OCI-LY3 (cell line): Measurements from ENCODE around the gene KYAT1.

Experiments
- H2AFZ ChIP-seq: fragments of 200-600, 300-600 bp; shearing (Covaris generic); 2 replicates; pipeline ENCODE4 v1.6.0; 2014; ENCODE audit warnings: antibody characterized with exemption, low read depth, low read length
- H3K27ac ChIP-seq: fragments of 200-600, 300-600 bp; sonication (generic); 2 replicates; pipeline ENCODE4 v1.5.1; 2014; ENCODE audit warnings: mild to moderate bottlenecking, low read length, moderate library complexity, mixed read lengths
- H3K27me3 ChIP-seq: fragments of 200-600, 300-600 bp; sonication (generic); 2 replicates; pipeline ENCODE4 v1.6.1; 2014; ENCODE audit warnings: low read depth, low read length, mixed read lengths
- H3K36me3 ChIP-seq: fragments of 200-600, 300-600 bp; sonication (generic); replicated peaks from 2 replicates; pipeline ENCODE3; 2014; ENCODE audit warnings: low read depth, low read length, mixed read lengths
- H3K4me1 ChIP-seq: fragments of 300-600, 200-600 bp; sonication (generic); 2 replicates; pipeline ENCODE4 v1.6.1; 2014; ENCODE audit warnings: low read length, mixed read lengths
- H3K4me2 ChIP-seq: fragments of 200-600, 300-600 bp; sonication (generic); 2 replicates; pipeline ENCODE4 v1.6.1; 2014; ENCODE audit warnings: low read length, mixed read lengths
- H3K4me3 ChIP-seq: fragments of 300-600, 200-600 bp; sonication (generic); 2 replicates; pipeline ENCODE4 v1.5.1; 2014; ENCODE audit warnings: antibody characterized with exemption, mild to moderate bottlenecking, low read length, moderate library complexity
- H3K79me2 ChIP-seq: fragments of 300-600, 200-600 bp; shearing (Covaris generic); 2 replicates; pipeline ENCODE4 v1.6.1; 2014; ENCODE audit warnings: mild to moderate bottlenecking, low read length, mixed read lengths
- H3K9ac ChIP-seq: fragments of 300-600, 200-600 bp; shearing (Covaris generic); 2 replicates; pipeline ENCODE4 v1.6.0; 2014; ENCODE audit warnings: mild to moderate bottlenecking, low read length, moderate library complexity
- H3K9me3 ChIP-seq: fragments of 200-600, 300-600 bp; shearing (Covaris generic); 2 replicates; pipeline ENCODE4 v1.6.1; 2014; ENCODE audit warnings: low read length, mixed read lengths; ENCODE audit not compliant: insufficient read depth
- H4K20me1 ChIP-seq: fragments of 200-600, 300-600 bp; sonication (generic); 2 replicates; pipeline ENCODE4 v1.6.1; 2016; ENCODE audit warnings: low read length, mixed read lengths; ENCODE audit not compliant: insufficient read depth
- EZH2phosphoT487 ChIP-seq: fragments of 200-600 bp; shearing (Covaris generic); IDR thresholded peaks from 2 replicates; pipeline ENCODE4 v1.6.1; 2018; ENCODE audit warnings: antibody characterized with exemption, mixed run types, low read depth
- TF ChIP-seq, protein P1 (sequence below): fragments of 200-600, 300-600 bp; sonication (generic); IDR thresholded peaks from 2 replicates; pipeline ENCODE4 v1.5.1; 2014; ENCODE audit warnings: antibody characterized with exemption, low read length, low read depth

KYAT1 gene

DNA sequence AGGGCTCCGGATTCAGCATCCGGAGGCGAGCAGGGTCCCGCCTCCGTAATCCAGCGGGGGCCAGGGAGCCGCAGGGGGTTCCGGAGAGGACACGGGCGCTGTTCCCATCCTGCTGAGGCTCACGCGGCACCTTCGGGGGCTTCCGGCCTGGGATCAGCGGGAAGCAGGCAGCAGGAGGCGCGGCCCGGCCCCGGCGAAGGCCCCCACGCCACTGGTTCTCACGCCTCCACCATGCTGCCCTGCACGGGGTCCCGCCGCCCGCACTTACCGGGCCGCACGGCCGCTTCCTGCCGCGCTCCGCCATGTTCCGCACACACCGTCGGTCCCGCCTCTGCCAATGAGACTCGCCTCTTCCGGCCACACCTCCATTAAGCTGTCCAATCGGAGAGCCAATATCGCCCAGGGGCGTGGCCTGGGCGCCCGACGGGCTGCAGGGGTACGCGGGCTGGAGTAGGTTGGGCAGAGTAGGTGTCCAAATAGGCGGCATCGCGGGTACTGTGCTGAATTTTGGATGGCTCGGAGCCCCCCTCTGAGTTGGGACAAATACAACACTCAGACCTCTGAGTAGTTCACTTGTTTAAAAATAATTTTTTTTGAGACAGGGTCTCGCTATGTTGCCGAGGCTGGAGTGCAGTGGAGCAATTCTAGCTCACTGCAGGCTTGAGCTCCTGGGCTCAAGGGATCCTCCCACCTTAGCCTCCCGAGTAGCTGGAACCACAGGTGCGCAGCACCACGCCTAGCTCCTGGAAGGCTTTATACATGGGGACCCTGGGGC, 52.1 kb downstream of the KYAT1 start, which contains the start of gene SPOUT1:
Gene SPOUT1, minus strand, starts transcription at position 318 of the 775 bp plus-strand sequence. Its CDS starts 14 bp downstream, at position 304.
- peak within 1 kb of the TSS; percentile 93 for H3K4me2 ChIP-seq
- no peaks in the 10 kb centered on the region for H3K9me3 ChIP-seq
- H3K27ac ChIP-seq: peak within 1 kb of the TSS; percentile 7; the same call in 1 of the 2 replicates
- peak within 1 kb of the TSS; percentile 87 for H3K9ac ChIP-seq
- H3K79me2 ChIP-seq: peaks cover 16% of the 10 kb centered on the region
- TF ChIP-seq EZH2phosphoT487: no peak
- TF ChIP-seq, protein P1, sequence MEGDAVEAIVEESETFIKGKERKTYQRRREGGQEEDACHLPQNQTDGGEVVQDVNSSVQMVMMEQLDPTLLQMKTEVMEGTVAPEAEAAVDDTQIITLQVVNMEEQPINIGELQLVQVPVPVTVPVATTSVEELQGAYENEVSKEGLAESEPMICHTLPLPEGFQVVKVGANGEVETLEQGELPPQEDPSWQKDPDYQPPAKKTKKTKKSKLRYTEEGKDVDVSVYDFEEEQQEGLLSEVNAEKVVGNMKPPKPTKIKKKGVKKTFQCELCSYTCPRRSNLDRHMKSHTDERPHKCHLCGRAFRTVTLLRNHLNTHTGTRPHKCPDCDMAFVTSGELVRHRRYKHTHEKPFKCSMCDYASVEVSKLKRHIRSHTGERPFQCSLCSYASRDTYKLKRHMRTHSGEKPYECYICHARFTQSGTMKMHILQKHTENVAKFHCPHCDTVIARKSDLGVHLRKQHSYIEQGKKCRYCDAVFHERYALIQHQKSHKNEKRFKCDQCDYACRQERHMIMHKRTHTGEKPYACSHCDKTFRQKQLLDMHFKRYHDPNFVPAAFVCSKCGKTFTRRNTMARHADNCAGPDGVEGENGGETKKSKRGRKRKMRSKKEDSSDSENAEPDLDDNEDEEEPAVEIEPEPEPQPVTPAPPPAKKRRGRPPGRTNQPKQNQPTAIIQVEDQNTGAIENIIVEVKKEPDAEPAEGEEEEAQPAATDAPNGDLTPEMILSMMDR: no peak
- H3K4me1 ChIP-seq: peaks cover 9% of the 10 kb centered on the region
- H2AFZ ChIP-seq: peak within 1 kb of the TSS; percentile 43; the same call in 1 of the 2 replicates
- no peaks in the 10 kb centered on the region for H4K20me1 ChIP-seq
- H3K36me3 ChIP-seq: peaks cover 10% of the 10 kb centered on the region
- no peaks in the 10 kb centered on the region for H3K27me3 ChIP-seq
- H3K4me3 ChIP-seq: peak within 1 kb of the TSS; percentile 95

DNA sequence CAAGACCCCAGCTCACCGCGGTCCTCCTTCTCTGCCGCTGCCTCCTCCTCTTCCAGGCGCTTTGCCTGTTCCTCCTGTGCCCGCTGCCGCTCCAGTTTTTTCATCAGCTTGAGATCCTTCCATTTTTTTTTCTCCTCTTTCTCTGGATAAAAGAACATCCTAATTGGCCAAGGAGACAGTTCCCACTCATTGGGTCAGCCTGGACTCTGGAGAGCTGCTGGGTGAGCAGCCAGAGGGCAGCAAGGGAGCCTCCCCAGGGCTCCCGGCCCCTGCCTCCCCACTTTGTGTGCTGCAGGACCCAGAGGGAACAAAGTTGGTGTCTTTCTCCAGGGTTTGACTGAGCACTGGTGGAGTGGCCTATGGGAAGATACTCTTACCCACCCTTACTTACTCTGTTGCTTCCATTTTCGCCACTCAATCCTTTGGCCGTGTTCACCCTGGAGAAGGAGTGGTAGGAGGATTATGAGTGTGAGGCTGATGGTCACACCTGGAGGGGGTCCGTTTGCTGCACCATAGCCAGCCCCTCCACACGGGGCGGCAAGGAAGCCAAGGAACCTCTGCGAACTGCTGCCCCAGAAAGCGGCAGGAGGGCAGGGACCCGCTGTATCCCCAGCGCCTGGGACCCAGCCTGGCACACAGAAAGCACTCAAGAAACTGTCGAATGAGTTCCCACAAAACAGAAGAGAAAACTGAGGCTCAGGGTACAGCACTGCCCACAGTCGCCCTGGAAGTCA, 52.9 kb downstream of the KYAT1 start:
- TF ChIP-seq, protein P1: no peak
- no peak for TF ChIP-seq EZH2phosphoT487
- Histone ChIP-seq H4K20me1 (no peaks in the 10 kb centered on the region), H3K36me3 (peaks cover 15% of the 10 kb centered on the region), H2AFZ (peak overlapping the region; percentile 43; the same call in 1 of the 2 replicates), H3K4me3 (peak overlapping the region; percentile 95), H3K27ac (peak overlapping the region; percentile 7; the same call in 1 of the 2 replicates), H3K4me2 (peak overlapping the region; percentile 93), H3K9ac (peak overlapping the region; percentile 87), H3K9me3 (no peaks in the 10 kb centered on the region), H3K79me2 (peaks cover 16% of the 10 kb centered on the region), H3K4me1 (peaks cover 9% of the 10 kb centered on the region), H3K27me3 (no peaks in the 10 kb centered on the region)

DNA sequence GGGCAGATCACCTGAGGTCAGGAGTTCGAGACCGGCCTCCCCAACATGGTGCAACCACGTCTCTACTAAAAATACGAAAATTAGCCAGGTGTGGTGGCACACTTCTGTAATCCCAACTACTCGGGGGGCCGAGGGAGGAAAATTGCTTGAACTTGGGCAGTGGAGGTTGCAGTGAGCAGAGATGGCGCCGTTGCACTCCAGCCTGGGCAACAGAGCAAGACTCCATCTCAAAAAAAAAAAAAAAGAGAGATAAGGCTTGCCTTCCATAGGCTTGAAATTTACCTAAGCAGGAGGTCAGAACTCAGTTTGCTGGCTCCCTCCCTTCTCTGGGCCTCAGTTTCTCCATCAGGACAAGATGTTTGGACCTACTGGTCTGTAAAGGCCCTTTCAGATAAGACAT, 53.5 kb downstream of the KYAT1 start:
- peaks cover 16% of the 10 kb centered on the region for H3K79me2 ChIP-seq
- no peaks in the 10 kb centered on the region for H4K20me1 ChIP-seq
- H3K9ac ChIP-seq: peak overlapping the region; percentile 87; the same call in 1 of the 2 replicates
- peaks cover 9% of the 10 kb centered on the region for H3K4me1 ChIP-seq
- TF ChIP-seq, protein P1: no peak
- TF ChIP-seq EZH2phosphoT487: no peak
- no peaks in the 10 kb centered on the region for H3K27me3 ChIP-seq
- H2AFZ ChIP-seq: no peak overlapping the region
- H3K27ac ChIP-seq: no peak overlapping the region
- no peaks in the 10 kb centered on the region for H3K9me3 ChIP-seq
- peaks cover 17% of the 10 kb centered on the region for H3K36me3 ChIP-seq
- peak overlapping the region; percentile 93 for H3K4me2 ChIP-seq
- peak overlapping the region; percentile 95; the same call in 1 of the 2 replicates for H3K4me3 ChIP-seq
